C4-2B (cell line): Measurements from ENCODE around the gene CTSK.
"Not testable (repeated sequence)": the region's sequence is repeated elsewhere in the genome, so short reads cannot be mapped to it uniquely, and the experiment has no call there.

Experiments used
- H3K27ac ChIP-seq: fragments of 450-650 bp; 2 replicates; pipeline ENCODE4 v1.5.1; 2017
- ZFX ChIP-seq: fragments of 450-650 bp; IDR thresholded peaks from 2 replicates; pipeline ENCODE4 v1.6.1; 2017
- TF ChIP-seq, protein P1 (sequence below): fragments of 450-650 bp; conservative IDR thresholded peaks from 2 replicates; pipeline ENCODE4 v1.5.1; 2017; ENCODE audit warnings: mild to moderate bottlenecking

Gene CTSK

DNA sequence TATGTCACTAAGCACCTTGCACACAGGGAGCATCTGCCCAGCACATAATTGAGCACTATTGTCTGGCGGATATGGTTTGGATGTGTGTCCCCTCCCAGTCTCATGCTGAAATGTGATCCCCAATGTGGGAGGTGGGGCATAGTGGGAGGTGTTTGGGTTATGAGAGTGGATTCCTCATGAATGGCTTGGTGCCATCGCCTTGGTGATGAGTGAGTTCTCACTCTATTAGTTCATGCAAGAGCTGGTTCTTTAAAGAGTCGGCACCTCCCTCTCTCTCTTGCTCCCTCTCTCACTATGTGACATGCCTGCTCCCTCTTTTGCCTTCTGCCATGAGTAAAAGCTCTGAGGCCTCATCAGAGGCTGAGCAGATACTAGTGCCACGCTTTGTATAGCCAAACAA, 9.5 kb downstream of the CTSK start:
- H3K27ac ChIP-seq = no peak overlapping the region
- TF ChIP-seq, protein P1, sequence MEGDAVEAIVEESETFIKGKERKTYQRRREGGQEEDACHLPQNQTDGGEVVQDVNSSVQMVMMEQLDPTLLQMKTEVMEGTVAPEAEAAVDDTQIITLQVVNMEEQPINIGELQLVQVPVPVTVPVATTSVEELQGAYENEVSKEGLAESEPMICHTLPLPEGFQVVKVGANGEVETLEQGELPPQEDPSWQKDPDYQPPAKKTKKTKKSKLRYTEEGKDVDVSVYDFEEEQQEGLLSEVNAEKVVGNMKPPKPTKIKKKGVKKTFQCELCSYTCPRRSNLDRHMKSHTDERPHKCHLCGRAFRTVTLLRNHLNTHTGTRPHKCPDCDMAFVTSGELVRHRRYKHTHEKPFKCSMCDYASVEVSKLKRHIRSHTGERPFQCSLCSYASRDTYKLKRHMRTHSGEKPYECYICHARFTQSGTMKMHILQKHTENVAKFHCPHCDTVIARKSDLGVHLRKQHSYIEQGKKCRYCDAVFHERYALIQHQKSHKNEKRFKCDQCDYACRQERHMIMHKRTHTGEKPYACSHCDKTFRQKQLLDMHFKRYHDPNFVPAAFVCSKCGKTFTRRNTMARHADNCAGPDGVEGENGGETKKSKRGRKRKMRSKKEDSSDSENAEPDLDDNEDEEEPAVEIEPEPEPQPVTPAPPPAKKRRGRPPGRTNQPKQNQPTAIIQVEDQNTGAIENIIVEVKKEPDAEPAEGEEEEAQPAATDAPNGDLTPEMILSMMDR = no peak
- no peak for TF ChIP-seq ZFX

DNA sequence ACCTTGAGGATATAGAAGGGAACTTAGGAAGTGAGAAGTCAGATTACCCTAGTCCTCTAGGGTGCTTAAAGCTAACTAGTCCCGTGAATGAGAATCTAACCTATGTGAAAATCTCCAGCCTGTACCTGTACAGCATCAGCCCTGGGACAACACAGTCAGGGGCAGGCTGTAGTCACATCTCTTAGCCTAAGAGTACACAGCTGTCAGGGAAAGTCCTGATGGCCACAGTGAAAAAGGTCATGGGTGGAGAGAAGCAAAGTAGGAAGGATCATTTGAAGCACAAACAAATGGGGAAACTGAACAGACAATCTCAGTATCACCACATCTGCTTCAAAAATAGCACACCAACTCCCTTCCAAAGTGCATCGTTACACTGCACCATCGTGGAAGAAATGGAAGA, 11.7 kb downstream of the CTSK start:
- no peak overlapping the region for H3K27ac ChIP-seq
- TF ChIP-seq, protein P1 = no peak
- TF ChIP-seq ZFX = no peak

DNA sequence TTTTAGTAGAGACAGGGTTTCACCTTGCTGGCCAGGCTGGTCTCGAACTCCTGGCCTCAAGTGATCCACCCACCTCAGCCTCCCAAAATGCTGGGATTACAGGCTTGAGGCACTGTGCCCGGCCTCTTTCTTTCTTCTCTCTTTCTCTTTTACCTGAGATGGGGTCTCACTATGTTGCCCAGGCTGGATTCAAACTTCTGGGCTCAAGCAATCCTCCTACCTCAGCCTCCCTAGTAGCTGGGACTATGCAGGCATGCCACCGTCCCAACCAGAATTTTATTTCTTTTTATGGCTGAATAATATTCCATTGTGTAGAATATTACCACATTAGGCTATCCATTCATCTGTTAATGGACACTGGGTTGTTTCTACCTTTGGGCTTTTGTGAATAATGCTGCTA, 14.3 kb downstream of the CTSK start:
- not testable (repeated sequence) for H3K27ac ChIP-seq

DNA sequence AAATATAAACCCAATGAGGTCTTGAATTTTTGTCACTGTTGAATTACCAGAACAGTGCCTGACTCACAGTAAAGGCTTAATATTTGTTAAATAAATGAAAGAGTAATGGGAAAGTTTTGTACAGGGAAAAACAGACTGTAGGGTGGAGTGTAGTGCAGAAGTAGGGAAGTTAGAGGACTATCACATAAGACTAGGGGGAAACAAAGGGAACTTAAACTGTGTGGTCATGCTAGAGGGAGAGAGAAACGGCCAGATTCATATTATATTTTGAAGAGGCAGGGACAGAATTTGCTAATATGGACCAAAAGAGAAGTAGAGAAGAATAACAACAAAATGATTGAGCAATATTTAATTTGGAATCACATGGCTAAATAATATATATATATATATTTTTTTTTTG, 14.8 kb downstream of the CTSK start:
- TF ChIP-seq, protein P1 = no peak
- no peak for TF ChIP-seq ZFX
- H3K27ac ChIP-seq = no peak overlapping the region

DNA sequence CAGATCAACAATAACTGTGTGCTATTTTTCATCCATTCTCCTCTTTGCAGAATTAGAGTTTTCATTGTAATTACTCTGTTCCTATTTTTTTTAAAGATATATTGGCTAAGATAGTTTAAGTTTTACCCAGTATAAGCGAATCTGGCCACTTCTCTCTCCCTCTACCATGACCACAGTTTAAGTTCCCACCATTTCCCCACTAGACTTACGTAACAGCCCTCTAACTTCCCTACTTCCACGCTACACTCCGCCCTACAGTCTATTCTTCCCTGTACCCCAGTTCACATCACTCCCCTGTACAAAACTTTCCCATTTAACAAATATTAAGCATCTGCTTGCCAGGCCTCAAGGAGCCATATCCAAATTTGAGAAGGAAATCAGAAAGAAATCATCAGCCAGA, 16.5 kb downstream of the CTSK start:
- TF ChIP-seq, protein P1 = no peak
- no peak for TF ChIP-seq ZFX
- H3K27ac ChIP-seq = no peak overlapping the region

DNA sequence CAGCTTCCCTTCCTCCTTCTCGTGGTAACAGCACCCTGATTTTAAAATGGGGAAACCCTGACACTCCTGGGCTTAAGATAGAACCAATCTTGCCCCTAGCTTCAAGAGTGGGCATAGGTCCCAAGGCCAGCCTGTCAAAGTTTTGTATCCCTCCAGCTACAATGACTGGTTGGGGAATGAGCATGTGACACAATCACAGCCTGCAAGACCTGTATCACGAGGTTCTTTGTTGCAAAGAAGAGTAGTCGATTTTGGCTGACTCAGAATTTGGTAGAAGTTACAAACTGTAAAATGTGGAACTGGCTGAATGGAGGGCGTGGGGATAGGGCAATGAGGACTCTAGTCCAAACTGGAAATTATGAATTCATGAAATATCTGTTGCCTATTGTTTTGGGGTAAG, 18.7 kb downstream of the CTSK start:
- TF ChIP-seq, protein P1 = no peak
- no peak for TF ChIP-seq ZFX
- H3K27ac ChIP-seq = no peak overlapping the region

DNA sequence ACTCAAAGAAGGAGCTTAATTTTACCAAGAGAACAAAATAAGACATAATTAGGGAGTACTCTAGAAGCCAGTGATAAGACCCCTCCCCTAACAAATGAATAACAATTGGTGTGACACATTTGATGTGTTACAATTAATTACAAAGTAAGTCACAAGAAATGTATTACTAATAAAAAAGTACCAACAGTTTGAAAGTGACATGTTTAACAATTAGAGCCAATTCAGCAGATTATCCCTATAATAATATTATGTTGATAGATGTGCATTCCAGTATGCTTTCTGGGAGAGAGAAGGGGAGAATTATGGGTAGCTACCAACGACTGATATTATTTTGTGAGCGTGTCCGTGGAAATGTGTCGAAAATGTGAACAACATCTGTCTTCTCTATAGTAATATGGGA, 19.1 kb downstream of the CTSK start:
- TF ChIP-seq, protein P1 = no peak
- no peak for TF ChIP-seq ZFX

DNA sequence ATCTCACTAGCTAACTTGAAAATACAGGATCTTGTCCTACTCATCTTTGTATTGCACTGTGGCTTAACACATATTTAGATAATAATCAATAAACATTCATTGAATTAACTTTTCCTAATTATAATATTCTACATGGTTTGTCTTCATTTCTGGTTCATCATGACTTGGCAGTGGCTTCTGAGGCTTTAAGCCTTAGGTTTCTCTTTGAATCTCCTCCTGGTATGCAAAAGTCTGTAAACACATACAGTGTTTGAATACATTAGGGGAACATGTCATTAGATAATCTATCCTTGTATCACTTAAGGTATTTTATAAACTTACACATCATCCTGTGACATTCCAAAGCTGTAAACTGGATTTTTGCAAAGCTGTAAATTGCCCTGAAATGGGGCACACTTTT, 20.6 kb downstream of the CTSK start:
- H3K27ac ChIP-seq = no peak overlapping the region
- TF ChIP-seq ZFX = no peak
- TF ChIP-seq, protein P1 = no peak

More for the DNA sequence above, 19.1 kb downstream of the CTSK start:
- H3K27ac ChIP-seq = no peak overlapping the region
